ENCODE results near the gene SDF2. TPM values are rescaled to one million over a fixed set of nuclear protein-coding genes. Genes with fewer than 3 reads are reported as not detected.

The SDF2 gene
- total and polyA plus RNA-seq, 10 of the 15 experiments (the other 5 are each of a cell fraction or from before 2014, with no cell fraction given), result 29.8 to 81.0 (median 41.5) TPM

DNA sequence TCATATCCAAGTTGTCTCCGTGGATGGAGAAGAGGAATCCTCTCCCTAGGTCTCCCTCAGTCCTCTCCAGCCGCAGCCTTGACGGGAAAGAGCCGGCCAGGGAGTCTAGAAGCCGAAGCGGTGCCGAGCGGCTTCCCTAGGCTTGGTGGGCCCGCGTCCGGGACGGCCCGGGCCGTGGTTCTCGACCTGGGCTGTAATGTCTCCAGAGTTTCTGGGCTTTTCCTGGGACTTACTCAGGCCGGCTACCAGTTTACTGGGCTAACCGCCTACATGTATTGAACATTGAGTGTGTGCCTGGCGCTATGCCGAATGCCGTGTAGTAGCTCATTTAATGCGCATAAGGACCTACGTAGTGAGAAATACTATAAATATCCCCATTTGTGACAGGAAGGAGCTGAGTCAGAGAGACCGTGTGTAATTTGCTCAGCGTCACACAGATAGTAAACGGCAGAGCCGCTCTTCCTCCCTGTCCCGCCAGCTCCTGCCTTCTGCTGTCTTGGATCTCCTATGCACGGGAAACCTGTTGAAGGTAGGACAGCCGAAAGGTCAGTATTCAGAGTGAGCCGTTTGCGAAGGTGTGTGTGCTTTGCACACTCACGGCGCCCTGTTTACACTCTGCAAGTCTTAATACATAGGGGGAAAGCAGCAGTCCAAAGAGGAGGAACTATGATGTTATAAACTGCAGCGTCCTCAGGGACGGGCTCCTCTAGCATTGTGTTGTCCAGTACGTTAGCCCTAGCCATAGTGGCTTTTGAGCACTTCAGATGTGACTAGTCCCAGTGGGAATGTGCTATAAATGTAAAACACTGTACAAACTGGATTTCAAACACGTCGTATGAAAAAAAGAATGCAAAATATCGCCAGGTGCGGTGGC lies 62.2 kb downstream of the SDF2 start:
- intact Hi-C loops (cut with micrococcal nuclease; ENCODE audit: unreplicated experiment), result loop anchor here (2.0 kb wide), 3 partner anchors 23 to 51 kb away; partner anchors contain the start of genes ALDOC and BLTP2
- peaks cover 0 to 4% of the 10 kb centered on the region in 2 experiments; a peak in 1 of 4 replicates for H3K36me3 ChIP-seq (ENCODE audit: control insufficient read depth in 2 of 2, insufficient read depth in 2 of 2, low read length in 1 of 2)
- peak overlapping the region; percentile 97 for H3K9ac ChIP-seq (ENCODE audit: control insufficient read depth, insufficient read depth, low read length)
- 3% methylated on average over 40 of the region's 40 CpGs for WGBS (ENCODE audit: insufficient coverage, insufficient replicate concordance, low lambda C conversion rate, missing lambda C conversion rate)
- H4K20me1 ChIP-seq (ENCODE audit: control insufficient read depth, insufficient read depth), result no peaks in the 10 kb centered on the region
- peak overlapping the region; percentile 98; the same call in 1 of the 2 replicates for H3K4me3 ChIP-seq
- peaks cover 5% of the 10 kb centered on the region for H3K4me1 ChIP-seq (ENCODE audit: control insufficient read depth, insufficient read depth, low read length)
- DNase-seq (ENCODE audit: low read depth, low spot score) (peak; percentile 58), FAIRE-seq (peak; percentile 90), ATAC-seq (peak; percentile 73)
- ChIA-PET CTCF (interaction anchor here (2.6 to 5.9 kb wide), 2 partner anchors 14 to 50 kb away, joined by 9 to 51 read pairs; partner anchors contain the start of gene RSKR), POLR2A (interaction anchor here (0.6 to 5.4 kb wide), 12 partner anchors 10 to 99 kb away, joined by 3 to 56 read pairs (median 4); partner anchors contain the start of genes ALDOC, BLTP2 and PIGS), SMC1A (ENCODE audit: uncharacterized antibody, unreplicated experiment) (interaction anchor here (0.7 to 2.9 kb wide), 4 partner anchors 10 to 48 kb away, joined by 3 to 25 read pairs (median 3); partner anchors contain the start of genes PIGS and UNC119), RAD21 (ENCODE audit: unreplicated experiment) (interaction anchor here (0.8 to 2.9 kb wide), 8 partner anchors 13 to 104 kb away, joined by 3 to 24 read pairs (median 4); partner anchors contain the start of gene PIGS)
- peak overlapping the region; percentile 94 for H3K27ac ChIP-seq (ENCODE audit: control insufficient read depth, insufficient read depth)
- in situ Hi-C loops (cut with MboI), result no loop called here
- peak overlapping the region; percentile 91 for H2AFZ ChIP-seq (ENCODE audit: control insufficient read depth, low read depth, low read length)
- H3K4me2 ChIP-seq (ENCODE audit: control insufficient read depth, insufficient read depth), result peak overlapping the region; percentile 95
- peaks cover 21% of the 10 kb centered on the region for H3K79me2 ChIP-seq (ENCODE audit: control insufficient read depth, insufficient read depth, low read length)
- no peaks in the 10 kb centered on the region for H3K9me3 ChIP-seq (replicated peaks; ENCODE audit: control insufficient read depth, insufficient read depth, low read length)
- TSS peak; percentile 97 for BruUV-seq (replicated peaks)
- H3K27me3 ChIP-seq (replicated peaks in 1 of 2; ENCODE audit: control insufficient read depth in 2 of 2, insufficient read depth in 2 of 2, low read length in 1 of 2), result no peaks in the 10 kb centered on the region
- TF ChIP-seq SMAD1 (IDR thresholded peaks at IDR 0.05; ENCODE audit: low read depth, partially characterized antibody), result peak; percentile 2
- peak; percentile 38 to 49; a peak in 3 of 4 replicates for TF ChIP-seq IKZF2 (IDR thresholded peaks at IDR 0.05)
- TF ChIP-seq SMARCA5 (IDR thresholded peaks at IDR 0.05), result peak; percentile 51; the same call in 1 of the 2 replicates
- peak; percentile 87 for TF ChIP-seq CREB1 (IDR thresholded peaks at IDR 0.05; ENCODE audit: low read depth)
- TF ChIP-seq MTA2 (IDR thresholded peaks at IDR 0.05; ENCODE audit: low read depth), result 0 out of 2 replicates have a peak, but pooled peaks have one; percentile 24
- TF ChIP-seq, protein P1, sequence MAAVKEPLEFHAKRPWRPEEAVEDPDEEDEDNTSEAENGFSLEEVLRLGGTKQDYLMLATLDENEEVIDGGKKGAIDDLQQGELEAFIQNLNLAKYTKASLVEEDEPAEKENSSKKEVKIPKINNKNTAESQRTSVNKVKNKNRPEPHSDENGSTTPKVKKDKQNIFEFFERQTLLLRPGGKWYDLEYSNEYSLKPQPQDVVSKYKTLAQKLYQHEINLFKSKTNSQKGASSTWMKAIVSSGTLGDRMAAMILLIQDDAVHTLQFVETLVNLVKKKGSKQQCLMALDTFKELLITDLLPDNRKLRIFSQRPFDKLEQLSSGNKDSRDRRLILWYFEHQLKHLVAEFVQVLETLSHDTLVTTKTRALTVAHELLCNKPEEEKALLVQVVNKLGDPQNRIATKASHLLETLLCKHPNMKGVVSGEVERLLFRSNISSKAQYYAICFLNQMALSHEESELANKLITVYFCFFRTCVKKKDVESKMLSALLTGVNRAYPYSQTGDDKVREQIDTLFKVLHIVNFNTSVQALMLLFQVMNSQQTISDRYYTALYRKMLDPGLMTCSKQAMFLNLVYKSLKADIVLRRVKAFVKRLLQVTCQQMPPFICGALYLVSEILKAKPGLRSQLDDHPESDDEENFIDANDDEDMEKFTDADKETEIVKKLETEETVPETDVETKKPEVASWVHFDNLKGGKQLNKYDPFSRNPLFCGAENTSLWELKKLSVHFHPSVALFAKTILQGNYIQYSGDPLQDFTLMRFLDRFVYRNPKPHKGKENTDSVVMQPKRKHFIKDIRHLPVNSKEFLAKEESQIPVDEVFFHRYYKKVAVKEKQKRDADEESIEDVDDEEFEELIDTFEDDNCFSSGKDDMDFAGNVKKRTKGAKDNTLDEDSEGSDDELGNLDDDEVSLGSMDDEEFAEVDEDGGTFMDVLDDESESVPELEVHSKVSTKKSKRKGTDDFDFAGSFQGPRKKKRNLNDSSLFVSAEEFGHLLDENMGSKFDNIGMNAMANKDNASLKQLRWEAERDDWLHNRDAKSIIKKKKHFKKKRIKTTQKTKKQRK (IDR thresholded peaks at IDR 0.05; ENCODE audit: low read depth, low read length), result no peak
- peak; percentile 44; the same call in 1 of the 2 replicates for TF ChIP-seq CREM (IDR thresholded peaks at IDR 0.05; ENCODE audit: low read depth)
- TF ChIP-seq, protein P2, sequence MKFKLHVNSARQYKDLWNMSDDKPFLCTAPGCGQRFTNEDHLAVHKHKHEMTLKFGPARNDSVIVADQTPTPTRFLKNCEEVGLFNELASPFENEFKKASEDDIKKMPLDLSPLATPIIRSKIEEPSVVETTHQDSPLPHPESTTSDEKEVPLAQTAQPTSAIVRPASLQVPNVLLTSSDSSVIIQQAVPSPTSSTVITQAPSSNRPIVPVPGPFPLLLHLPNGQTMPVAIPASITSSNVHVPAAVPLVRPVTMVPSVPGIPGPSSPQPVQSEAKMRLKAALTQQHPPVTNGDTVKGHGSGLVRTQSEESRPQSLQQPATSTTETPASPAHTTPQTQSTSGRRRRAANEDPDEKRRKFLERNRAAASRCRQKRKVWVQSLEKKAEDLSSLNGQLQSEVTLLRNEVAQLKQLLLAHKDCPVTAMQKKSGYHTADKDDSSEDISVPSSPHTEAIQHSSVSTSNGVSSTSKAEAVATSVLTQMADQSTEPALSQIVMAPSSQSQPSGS (IDR thresholded peaks at IDR 0.05; ENCODE audit: low read length), result 0 out of 2 replicates have a peak, but pooled peaks have one; percentile 38
- TF ChIP-seq CBFB (IDR thresholded peaks at IDR 0.05; ENCODE audit: low read depth), result 0 out of 2 replicates have a peak, but pooled peaks have one; percentile 49
- TF ChIP-seq ZBED1 (IDR thresholded peaks at IDR 0.05; ENCODE audit: borderline replicate concordance), result no peak
- peak; percentile 84 for TF ChIP-seq MEF2A (IDR thresholded peaks at IDR 0.05; ENCODE audit: insufficient read depth, low read depth, low read length)
- 0 out of 2 replicates have a peak, but pooled peaks have one; percentile 20 for TF ChIP-seq SIN3A (IDR thresholded peaks at IDR 0.05; ENCODE audit: low read depth, low read length)
- TF ChIP-seq, protein P3, sequence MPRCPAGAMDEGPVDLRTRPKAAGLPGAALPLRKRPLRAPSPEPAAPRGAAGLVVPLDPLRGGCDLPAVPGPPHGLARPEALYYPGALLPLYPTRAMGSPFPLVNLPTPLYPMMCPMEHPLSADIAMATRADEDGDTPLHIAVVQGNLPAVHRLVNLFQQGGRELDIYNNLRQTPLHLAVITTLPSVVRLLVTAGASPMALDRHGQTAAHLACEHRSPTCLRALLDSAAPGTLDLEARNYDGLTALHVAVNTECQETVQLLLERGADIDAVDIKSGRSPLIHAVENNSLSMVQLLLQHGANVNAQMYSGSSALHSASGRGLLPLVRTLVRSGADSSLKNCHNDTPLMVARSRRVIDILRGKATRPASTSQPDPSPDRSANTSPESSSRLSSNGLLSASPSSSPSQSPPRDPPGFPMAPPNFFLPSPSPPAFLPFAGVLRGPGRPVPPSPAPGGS (IDR thresholded peaks at IDR 0.05; ENCODE audit: borderline replicate concordance, insufficient read depth, low read depth, low read length, poor library complexity, severe bottlenecking), result peak; percentile 78
- peak; percentile 48 for TF ChIP-seq EED (IDR thresholded peaks at IDR 0.05; ENCODE audit: low read depth)
- peak; percentile 38; the same call in 1 of the 2 replicates for TF ChIP-seq SPI1 (IDR thresholded peaks at IDR 0.05; ENCODE audit: borderline replicate concordance, insufficient read depth, low read depth, low read length)
- no peak for TF ChIP-seq TCF3 (IDR thresholded peaks at IDR 0.05; ENCODE audit: borderline replicate concordance, insufficient read depth, low read depth, low read length)

Data from GM12878 (cell line).